NCI-H82 treated with DMSO at 0.1 percent for 48 hours (cell line): ENCODE data around the gene KRT75.
"Not testable (repeated sequence)": the region's sequence is repeated elsewhere in the genome, so short reads cannot be mapped to it uniquely, and the experiment has no call there.

Experiments
- DNase-seq: peaks from one replicate; lab custom pipeline; 2025; ENCODE audit not compliant: unreplicated experiment; lab: John Stamatoyannopoulos, UW

The KRT75 gene

DNA sequence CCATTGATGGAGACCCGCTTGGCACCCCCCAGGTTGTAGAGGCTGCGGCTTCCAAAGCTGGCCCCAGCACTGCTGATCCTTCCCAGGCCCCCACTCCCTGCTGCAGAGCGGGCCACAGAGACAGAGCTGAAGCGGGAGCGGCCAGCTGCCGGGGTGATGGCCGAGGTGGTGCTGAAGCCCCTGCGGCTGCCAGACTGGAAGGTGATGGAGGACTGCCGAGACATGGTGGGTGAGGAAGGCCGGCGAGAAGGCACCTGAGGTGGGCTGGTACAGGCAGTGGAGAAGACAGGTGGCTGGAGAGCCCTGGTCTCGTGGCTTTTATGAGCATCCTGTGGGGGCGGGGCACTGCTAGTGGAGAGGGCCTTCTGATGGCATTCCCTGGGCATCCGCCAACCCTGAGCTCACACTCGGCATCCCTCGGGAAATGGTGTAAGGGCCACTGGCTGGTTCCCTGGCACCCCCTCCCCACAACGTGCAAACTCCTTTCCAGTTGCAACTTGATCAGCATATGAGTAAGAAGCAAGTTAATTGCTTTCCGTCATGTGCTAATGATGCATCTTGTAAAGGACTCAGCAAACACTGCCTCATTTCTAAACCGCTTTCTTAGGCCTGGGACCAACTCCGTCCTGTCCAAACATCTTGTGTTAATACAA lies at the start of gene KRT75:
TSS of gene KRT75 (minus strand) at position 291 of the 653 bp plus-strand sequence. CDS start at position 224, 67 bp downstream.
- DNase-seq, result no peak

DNA sequence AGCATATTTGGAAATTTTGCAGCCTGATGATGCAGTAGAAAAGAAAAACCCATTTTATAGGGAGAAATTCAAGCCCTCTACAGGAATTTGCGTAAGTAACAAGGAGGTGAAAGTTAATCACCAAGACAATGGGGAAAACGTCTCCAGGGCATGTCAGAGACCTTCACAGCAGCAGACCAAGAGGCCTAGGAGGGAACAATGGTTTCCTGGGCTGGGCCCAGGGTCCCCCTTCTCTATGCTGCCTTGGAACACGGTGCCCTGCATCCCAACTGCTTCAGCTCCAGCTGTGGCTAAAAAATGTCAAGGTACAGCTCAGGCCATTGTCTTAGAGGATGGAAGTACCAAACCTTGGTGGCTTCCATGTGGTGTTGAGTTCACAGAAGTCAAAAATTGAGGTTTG lies 45.9 kb upstream of the KRT75 start:
- no peak for DNase-seq

DNA sequence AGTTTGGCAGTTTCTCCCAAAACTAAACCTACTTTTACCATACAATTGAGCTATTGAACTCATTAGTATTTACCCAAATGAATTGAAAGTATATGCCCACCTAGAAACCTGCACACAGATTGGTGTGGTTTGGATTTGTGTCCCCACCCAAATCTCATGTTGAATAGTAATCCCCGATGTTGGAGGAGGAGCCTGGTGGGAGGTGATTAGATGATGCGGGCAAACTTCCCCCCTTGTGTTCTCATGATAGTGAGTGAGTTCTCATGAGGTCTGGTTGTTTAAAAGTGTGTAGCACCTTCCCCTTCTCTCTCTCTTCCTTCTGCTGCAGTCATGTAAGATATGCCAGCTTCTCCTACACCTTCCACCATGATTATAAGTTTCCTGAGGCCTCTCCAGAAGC lies 43.5 kb upstream of the KRT75 start:
- no peak for DNase-seq

DNA sequence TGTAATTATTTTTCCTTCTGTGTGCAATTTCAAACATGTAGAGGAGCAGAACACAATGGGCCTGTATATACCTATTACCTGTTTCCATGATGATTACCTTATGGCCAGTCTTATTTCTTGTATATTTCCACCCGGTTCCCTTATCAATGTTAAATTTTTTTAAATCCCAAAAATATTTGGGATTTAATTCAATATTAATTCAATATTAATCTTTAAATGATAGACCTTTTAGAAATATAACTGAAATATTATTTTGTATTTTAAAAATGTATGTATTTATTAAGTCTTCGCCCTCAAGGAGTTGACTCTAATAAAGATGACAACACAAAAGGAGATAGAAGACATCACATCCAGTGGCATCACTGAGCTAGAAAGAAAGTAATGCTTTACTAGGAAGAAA lies 40.0 kb upstream of the KRT75 start:
- no peak for DNase-seq

DNA sequence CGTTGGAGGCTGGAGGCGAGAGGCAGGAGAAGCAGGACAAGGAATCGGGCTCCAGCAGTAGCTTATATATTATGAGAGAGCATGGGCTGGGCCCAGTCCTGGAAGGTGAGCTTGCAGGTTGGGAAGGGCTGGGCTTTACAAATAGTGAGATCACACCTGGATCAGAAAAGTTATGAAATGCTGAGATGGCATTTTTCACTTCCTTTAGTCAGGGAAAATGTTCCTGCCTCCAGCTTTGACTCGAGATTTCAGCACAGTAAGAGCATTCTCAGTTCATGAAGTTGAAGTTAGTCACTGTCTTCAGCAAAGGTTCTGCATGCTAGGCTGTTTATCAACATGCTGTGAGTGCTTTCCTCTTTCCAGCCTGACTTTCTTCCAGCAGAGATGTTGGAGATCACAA lies 39.6 kb upstream of the KRT75 start, which contains the start of gene KRT6C:
TSS of gene KRT6C (minus strand) at position 38 of the 400 bp plus-strand sequence. CDS start 68 bp downstream, outside the sequence.
- DNase-seq, result no peak

DNA sequence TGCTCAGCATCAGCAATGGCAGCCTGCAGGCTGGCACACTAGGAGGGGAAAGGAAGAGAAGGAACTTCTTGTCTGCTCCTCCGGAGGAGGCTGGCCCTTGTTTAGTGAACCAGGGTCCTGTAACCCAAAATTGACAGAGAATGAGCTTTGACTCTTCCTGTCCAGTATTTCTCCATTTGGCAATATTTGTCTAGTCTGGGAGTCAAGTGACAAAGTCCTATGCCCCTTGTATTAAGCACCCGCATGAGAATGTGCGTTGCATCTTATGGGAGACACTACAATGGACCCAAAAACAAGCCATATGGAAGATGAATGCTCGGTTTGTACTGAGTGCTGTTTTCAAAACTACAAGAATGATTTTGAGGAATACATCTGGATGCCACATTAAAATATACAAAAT lies 35.7 kb upstream of the KRT75 start:
- no peak for DNase-seq

DNA sequence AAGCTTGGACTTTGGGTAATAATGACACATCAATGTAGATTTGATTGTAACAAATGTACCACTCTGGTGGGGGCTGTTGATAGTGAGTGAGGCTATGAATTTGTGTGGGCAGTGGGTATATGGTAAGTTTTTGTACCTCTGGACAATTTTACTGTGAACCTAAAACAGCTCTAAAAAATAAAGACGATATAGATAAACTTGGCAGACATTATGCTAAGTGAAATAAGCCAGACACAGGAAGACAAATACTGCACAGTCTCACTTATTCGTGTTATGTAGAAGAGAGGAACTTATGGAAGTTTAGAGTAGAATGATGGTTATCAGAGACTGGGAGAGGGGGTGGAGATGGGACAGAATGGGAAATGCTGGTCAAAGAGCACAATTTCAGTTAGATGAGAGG lies 30.7 kb upstream of the KRT75 start:
- no peak for DNase-seq

DNA sequence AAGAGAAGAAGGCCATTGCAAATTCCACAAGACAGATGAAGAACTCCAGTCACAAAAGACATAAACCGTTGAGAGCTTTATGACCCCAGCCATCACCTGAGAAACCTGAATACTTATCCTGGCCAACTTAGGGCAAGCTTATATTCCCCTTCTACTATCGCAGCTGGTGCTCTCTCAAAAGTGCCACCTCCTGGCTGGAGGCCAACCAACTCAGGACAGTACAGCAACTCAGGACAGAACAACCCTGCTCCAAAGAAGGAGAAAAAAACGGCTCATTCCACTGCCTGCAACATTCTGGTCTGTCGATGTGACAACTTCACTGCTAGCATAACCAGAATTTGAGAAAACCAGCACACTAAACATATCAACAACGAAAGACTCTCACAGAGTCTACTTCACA lies 27.5 kb upstream of the KRT75 start:
- DNase-seq, result no peak

DNA sequence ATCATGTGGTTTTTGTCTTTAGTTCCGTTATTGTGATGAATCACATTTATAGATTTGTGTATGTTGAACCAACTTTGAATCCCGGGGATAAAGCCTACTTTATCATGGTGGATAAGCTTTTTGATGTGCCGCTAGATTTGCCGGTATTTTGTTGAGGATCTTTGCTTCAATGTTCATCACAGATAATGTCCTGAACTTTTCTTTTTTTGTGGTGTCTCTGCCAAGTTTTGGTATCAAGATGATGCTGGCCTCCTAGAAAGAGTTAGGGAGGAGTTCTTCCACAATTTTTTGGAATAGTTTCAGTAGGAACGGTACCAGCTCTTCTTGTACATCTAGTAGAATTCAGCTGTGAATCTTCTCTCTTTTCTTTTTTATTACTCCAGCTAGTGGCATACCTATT lies 24.7 kb upstream of the KRT75 start:
- no peak for DNase-seq

DNA sequence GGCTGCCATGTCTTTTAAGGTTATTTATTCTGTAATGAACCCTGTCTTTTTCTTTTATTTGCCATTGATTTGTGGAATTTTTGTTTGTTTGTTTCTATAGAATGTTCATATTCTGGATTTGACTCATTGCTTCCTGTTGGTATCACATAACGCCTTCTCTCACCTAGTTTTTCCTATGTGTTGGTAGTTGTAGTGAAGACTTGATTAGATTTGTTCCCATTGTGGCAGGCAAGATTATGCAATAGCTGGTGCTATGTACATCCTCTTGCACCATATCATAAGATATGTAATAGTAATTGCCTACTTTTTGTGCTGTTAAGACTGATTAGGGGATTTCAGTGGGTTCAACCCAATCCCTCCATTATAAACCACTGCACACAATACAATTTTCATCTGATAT lies 21.6 kb upstream of the KRT75 start:
- DNase-seq, result no peak

DNA sequence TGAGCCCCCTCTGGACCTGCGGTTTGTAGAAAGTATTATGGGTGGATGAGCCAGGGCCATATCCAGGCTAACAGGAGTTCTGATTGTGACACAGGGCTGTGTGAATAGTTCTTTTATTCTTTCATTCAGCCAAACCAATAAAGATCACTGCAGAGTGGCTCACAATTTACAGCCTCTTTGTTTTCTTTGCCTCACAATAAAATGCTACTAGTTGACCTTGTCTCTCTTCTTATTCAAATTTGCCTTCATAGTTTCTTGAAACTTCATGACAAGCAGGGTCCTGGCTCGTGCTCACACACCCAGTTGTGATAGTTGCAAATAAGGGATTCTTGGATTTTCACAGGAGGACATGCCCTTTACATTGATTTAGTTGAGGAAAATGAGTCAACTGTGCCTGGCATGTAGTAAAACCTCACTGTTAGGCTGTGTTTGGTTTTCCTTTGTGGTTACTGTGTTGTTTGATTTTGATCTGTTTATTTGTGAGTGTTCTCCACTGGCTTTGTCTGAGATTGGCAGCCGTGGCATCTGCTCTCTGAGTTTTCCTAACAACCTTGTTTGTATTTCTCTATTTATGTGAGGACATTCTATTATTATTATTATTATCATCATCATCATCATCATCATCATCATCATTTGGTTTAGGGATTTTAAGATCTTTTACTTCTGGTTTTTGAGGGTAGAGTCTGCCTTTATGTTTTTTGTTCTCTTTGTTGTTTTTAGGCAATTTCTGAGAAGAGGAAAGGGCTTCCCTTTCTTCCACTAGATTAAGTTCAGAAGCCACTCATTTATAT lies 20.4 kb upstream of the KRT75 start:
- DNase-seq, result no peak

DNA sequence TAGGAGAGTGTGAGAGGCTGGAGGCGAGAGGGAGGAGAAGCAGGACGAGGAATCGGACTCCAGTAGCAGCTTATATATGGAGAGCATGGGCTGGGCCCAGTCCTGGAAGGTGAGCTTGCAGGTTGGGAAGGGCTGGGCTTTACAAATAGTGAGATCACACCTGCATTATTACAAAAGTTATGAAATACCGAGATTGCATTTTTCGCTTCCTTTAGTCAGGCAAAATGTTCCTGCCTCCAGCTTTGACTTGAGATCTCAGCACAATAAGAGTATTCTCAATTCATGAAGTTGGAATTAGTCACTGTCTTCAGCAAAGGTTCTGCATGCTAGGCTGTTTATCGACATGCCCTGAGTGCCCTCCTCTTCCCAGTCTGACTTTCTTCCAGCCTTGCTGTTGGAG lies 17.9 kb upstream of the KRT75 start, which contains the start of gene KRT6B:
TSS of gene KRT6B (minus strand) at position 46 of the 400 bp plus-strand sequence. CDS start 68 bp downstream, outside the sequence.
- DNase-seq, result no peak

DNA sequence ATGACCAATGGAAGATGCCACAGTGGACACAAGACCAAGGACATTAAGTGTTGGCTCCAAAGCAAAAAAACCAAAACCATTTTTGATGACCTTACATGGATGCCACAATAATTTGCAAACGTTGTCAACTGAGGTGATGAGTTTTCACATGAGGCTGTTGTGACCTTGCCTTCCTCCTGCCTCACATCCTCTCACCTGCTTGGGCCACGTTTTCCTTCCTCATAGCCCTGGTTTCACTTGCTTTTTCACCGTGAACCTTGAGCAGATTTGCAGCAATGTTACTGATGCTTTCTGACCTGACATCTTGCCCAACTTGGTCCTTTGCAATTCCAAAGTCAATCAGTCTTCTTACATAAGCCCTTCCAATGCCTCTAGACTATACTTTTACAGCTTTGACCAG lies 14.1 kb upstream of the KRT75 start:
- DNase-seq, result no peak

DNA sequence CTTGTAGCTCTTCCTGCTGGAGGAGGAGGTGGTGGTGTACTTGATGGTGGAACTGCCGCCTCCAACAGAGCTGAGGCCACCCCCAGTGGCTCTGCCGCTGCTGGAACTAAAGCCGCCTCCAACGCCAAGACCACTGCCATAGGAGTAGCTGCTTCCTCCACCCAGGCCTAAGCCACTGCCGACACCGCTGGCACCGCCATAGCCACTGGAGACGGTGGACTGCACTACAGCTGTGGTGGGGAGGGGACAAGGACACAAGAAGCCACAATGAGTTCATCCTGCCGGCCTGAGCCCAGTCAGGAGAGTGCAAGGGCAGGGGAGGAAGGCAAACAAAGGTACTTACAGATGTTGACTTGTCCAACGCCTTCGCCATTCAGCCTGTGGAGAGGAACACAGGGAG lies 13.0 kb upstream of the KRT75 start:
- not testable (repeated sequence) for DNase-seq

DNA sequence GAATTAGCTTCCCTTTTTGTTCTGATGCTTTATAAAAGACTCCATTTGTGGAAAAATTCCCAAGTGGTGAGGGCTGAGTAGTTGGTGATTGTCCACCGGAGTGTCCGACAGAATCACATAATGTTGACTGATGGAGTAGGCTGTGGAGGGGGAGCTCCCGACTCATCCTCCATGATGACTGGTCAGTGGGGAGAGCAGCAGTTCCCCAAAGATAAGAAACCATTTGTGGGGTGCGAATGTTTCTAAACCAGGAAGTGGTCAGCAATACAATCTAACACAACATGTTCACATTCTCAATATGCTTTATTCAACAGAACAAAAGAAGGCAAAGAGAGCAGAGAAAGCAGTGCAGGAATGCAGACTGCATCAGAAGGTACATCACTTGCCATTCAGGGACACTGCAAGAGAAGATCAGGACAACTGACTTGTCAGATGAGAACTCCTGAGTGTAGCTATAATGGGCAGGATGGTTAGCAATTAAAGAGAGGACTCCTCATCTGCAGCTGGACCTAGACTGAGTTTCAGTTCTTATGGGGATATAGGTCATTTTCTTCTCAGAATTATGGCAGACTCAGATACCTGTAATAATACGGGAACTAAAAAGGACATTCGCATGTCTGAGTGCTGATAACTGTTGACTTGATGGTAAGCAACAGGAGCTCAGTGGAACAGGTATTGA lies 12.3 kb upstream of the KRT75 start:
- no peak for DNase-seq

DNA sequence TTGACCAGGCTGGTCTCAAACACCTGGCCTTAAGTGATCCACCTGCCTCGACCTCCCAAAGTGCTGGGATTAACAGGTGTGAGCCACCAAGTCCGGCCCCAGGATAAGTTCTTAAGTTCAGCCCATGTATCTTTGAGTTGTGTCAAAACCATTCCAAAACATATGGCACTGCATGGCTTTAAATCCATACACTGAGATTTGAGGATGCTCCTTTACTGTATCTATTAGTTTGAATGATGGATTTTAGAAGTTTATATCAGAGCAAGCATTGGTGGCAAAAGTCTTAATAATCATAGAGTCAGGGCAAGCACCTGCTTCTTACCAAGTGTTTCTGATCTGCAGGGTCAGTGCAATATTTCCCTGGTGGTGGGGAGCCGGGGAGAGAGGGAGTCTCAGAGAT lies 11.7 kb upstream of the KRT75 start:
- DNase-seq, result no peak

DNA sequence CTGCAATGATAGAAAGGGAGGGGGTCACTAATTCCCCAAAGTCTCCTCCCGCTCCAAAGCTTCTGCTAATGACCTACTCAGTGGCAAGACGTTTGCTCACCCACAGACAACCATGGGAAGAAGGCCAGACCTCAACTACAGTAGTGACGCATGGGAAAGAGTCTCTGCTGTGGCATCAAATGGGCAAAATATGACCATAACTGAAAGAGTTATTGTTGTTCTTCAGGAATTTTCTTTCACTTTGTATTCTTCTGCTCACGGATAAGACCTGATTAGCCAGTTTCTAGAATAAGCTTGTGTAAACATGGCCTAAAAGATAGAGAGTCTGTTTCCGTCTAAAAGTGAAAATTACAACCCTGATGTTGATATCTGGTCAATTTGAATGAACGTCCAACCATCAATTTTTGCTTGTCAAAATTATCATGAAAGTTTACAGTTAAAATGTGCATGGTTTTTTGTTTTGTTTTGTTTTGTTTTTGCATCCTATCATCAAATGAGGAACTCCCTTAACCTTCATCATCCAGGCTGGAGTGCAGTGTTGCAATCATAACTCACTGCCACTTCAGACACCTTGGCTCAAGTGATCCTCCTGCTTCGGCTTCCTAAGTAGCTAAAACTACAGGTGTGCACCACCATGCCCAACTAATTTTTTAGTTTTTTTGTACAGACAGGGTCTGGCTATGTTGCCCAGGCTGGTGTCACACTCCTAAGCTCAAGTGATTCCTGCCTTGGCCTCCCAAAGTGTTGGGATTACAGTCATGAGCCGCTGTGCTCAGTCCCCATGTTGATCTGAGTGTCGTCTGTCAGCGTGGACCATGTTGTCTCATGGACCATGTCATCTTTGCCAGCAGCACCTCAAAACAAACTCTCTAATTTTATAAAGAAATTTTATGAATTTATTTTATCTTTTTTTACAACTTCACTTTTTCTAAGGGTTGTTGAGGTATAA lies 10.8 kb upstream of the KRT75 start:
- no peak for DNase-seq

DNA sequence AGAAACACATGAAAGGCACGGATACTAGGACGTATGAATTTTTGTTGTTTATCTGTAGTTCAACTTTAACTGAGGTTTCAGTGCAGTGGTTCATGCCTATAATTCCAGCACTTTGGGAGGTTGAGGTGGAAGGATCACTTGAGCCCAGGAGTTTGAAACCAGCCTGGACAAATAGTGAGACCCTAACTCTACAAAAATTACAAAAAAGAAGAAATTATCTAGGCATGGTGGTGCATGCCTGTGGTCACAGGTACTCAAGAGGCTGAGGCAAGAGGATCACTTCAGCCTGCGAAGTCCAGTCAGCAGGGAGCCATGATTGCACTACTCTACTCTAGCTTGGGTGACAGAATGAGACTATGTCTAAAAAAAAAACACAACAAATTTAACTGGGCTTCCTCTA lies 9.8 kb upstream of the KRT75 start:
- no peak for DNase-seq

DNA sequence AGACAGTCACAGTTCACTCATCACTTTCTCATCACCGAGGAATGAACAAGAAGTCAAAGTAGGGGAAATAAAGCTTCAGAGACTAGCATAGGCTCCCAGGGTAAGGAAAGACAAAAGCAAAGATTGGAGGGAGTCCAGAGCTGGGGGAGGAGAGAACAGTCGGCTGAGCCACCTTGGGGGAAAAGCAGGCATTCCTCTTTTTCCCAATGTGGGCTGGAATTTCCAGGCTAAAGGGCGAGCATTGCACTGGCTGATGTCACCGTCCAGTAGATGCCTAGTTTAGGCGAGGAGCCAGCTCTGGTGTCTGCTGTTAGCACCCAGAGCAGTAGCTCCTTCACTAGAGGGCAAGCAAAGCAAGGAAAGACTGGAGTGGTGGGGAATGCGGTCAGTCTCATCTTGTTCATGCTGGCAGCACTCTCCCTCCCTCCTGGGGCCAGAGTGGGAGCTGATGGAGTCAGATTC lies 8.5 kb upstream of the KRT75 start:
- no peak for DNase-seq

DNA sequence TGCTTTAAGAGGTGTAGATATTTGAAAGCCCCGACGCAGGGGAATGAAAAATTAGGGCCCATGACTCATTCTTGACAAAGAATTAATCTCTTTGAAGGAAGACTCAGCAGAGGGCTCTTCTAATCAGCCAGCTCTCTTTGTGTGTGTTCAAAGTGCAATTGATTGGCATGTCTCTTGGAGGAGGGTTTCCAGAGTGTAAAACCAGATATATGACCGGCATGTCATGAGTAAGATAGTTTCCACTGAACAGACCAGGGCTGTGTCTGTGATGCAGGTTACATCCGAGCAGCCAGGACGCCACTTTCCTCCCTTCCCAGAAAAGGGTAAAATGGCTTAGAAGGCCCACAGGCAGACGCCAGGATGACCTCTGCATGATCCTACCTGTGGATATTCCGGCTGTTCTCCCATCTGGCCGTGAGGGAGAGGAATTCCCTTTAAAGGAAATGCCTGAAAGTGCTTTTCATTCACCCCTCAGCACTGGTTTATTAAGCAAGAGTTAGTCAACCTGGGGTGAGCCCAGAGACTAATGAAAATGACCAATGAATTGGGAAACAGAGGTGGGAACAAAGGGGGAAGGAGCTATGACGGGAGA lies 7.2 kb upstream of the KRT75 start:
- DNase-seq, result no peak
